Endothelial cell of umbilical vein (primary cell): Measurements from ENCODE around the gene CENPS. TPM values are rescaled to one million over a fixed set of nuclear protein-coding genes. Genes with fewer than 3 reads are reported as not detected.

Experiments
- BruUV-seq: library from RNA; stranded (reverse); fragments of 400-500 nt; replicated peaks from 2 replicates; lab custom pipeline; 2021; lab: Mats Ljungman, UMichigan
- CTCF ChIA-PET: fragments of 300-600, 350-600 bp; sonication (Branson Sonifier 250); formaldehyde crosslinking; loops from one replicate; lab custom pipeline; 2021; ENCODE audit warnings: antibody characterized with exemption, inconsistent platforms; lab: Charles Lee
- POLR2A ChIA-PET: fragments of 300-600, 350-600 bp; sonication (Branson Sonifier 250); formaldehyde crosslinking; loops from one replicate; lab custom pipeline; 2021; ENCODE audit warnings: antibody characterized with exemption, inconsistent platforms; lab: Charles Lee
- DNase-seq: peaks from one replicate; pipeline ENCODE4 v3.0.0-alpha.2; 2011; ENCODE audit warnings: low read depth, low spot score
- FAIRE-seq: peaks from 2 replicates; lab custom pipeline; 2011; peaks lifted over from hg19 to GRCh38; lab: Jason Lieb, UNC
- H2AFZ ChIP-seq: 2 replicates; pipeline ENCODE4 v1.6.0; 2012; ENCODE audit warnings: low read depth, low read length, control low read depth, inconsistent platforms
- H3K27ac ChIP-seq: 2 replicates; pipeline ENCODE4 v1.5.1; 2011; ENCODE audit warnings: low read depth, mild to moderate bottlenecking, control low read depth, low read length, moderate library complexity; ENCODE audit not compliant: insufficient read depth
- H3K27me3 ChIP-seq, 2 experiments: 2 replicates each; pipeline versions ENCODE4 v1.6.0 to v1.6.1; 2011; ENCODE audit warnings: low read length in 2 of 2, mixed read lengths in 1 of 2; ENCODE audit not compliant: control insufficient read depth in 2 of 2, insufficient read depth in 2 of 2
- H3K36me3 ChIP-seq, 2 experiments: 2 replicates in 1 of 2; 3 replicates in 1 of 2; pipeline ENCODE4 v1.5.1; 2011; ENCODE audit warnings: low read length in 2 of 2, mild to moderate bottlenecking in 1 of 2, moderate library complexity in 1 of 2; ENCODE audit not compliant: control insufficient read depth in 2 of 2, insufficient read depth in 2 of 2; ENCODE audit errors: extremely low read depth in 1 of 2
- H3K4me1 ChIP-seq: 3 replicates; pipeline ENCODE4 v1.5.1; 2011; ENCODE audit warnings: mild to moderate bottlenecking, low read length; ENCODE audit not compliant: control insufficient read depth, insufficient read depth; ENCODE audit errors: extremely low read depth
- H3K4me2 ChIP-seq: 2 replicates; pipeline ENCODE4 v1.6.1; 2011; ENCODE audit warnings: low read length, control low read depth, mixed read lengths; ENCODE audit not compliant: insufficient read depth
- H3K4me3 ChIP-seq, 3 experiments: fragments of 200-600 bp in 1 of 3; sonication (generic), shearing (Covaris generic) in 1 of 3; replicated peaks in 1 of 3; 2 replicates each; pipeline ENCODE4 v1.5.1; 2011 to 2016; ENCODE audit warnings: control low read depth in 3 of 3, low read length in 3 of 3, mild to moderate bottlenecking in 2 of 3, inconsistent platforms in 1 of 3, low read depth in 1 of 3, moderate library complexity in 1 of 3; ENCODE audit not compliant: insufficient read depth in 1 of 3
- H3K79me2 ChIP-seq: 2 replicates; pipeline ENCODE4 v1.6.0; 2012; ENCODE audit warnings: low read length, inconsistent platforms; ENCODE audit not compliant: control insufficient read depth, insufficient read depth
- H3K9ac ChIP-seq: replicated peaks from 2 replicates; pipeline ENCODE3; 2011; ENCODE audit warnings: low read length, control low read depth; ENCODE audit not compliant: insufficient read depth; ENCODE audit errors: extremely low read depth
- H3K9me1 ChIP-seq: replicated peaks from 3 replicates; pipeline ENCODE4 v1.6.0; 2011; ENCODE audit warnings: mild to moderate bottlenecking, low read length; ENCODE audit not compliant: control insufficient read depth, insufficient read depth; ENCODE audit errors: extremely low read depth
- H3K9me3 ChIP-seq: replicated peaks from 2 replicates; pipeline ENCODE4 v1.5.1; 2012; ENCODE audit warnings: low read length, inconsistent platforms; ENCODE audit not compliant: control insufficient read depth, insufficient read depth
- H4K20me1 ChIP-seq: replicated peaks from 2 replicates; pipeline ENCODE3; 2011; ENCODE audit warnings: mild to moderate bottlenecking, low read length; ENCODE audit not compliant: control insufficient read depth, insufficient read depth; ENCODE audit errors: extremely low read depth
- CTCF ChIP-seq, 2 donors: IDR thresholded peaks; 1 replicate in 1 of 2; 2 replicates in 1 of 2; pipeline ENCODE4 v1.5.1; 2011; ENCODE audit warnings: low read length in 2 of 2, mild to moderate bottlenecking in 2 of 2, moderate library complexity in 2 of 2, control low read depth in 1 of 2, inconsistent platforms in 1 of 2, low read depth in 1 of 2; ENCODE audit not compliant: insufficient read depth in 1 of 2; ENCODE audit errors: extremely low read depth in 1 of 2
- EZH2 ChIP-seq: IDR thresholded peaks from 2 replicates; pipeline ENCODE4 v1.6.1; 2012; ENCODE audit warnings: borderline replicate concordance, low read depth, mild to moderate bottlenecking, moderate library complexity, low read length, inconsistent platforms; ENCODE audit not compliant: severe bottlenecking
- FOS ChIP-seq: IDR thresholded peaks from 2 replicates; pipeline ENCODE4 v1.6.1; 2011; ENCODE audit warnings: mild to moderate bottlenecking, low read length, moderate library complexity, borderline replicate concordance; ENCODE audit not compliant: insufficient read depth
- GATA2 ChIP-seq: IDR thresholded peaks from 2 replicates; pipeline ENCODE4 v1.7.0; 2011; ENCODE audit warnings: low read depth, mild to moderate bottlenecking, moderate library complexity, mixed read lengths, low read length; ENCODE audit not compliant: insufficient read length, insufficient read depth
- JUN ChIP-seq: IDR thresholded peaks from 2 replicates; pipeline ENCODE4 v1.6.1; 2011; ENCODE audit warnings: borderline replicate concordance, low read depth; ENCODE audit not compliant: insufficient read length, insufficient read depth
- MAX ChIP-seq: IDR thresholded peaks from 2 replicates; pipeline ENCODE4 v1.6.1; 2011; ENCODE audit not compliant: insufficient read depth, insufficient read length
- MYC ChIP-seq: IDR thresholded peaks from one replicate; pipeline ENCODE4 v1.6.1; 2011; ENCODE audit warnings: mild to moderate bottlenecking, low read depth, low read length
- POLR2A ChIP-seq: IDR thresholded peaks from 2 replicates; pipeline ENCODE4 v1.6.1; 2012; ENCODE audit warnings: low read depth, mild to moderate bottlenecking, control low read depth, low read length
- POLR2AphosphoS5 ChIP-seq: IDR thresholded peaks from 2 replicates; pipeline ENCODE4 v1.6.1; 2012; ENCODE audit warnings: low read depth, mild to moderate bottlenecking, control low read depth, low read length, moderate library complexity; ENCODE audit not compliant: insufficient read depth
- dilution Hi-C: fragments of 300-500 bp; cut with MboI; formaldehyde crosslinking; loops from one replicate; pipeline ENCODE4 v1.15.0; 2019; ENCODE audit warnings: low sequenced_read_pairs; ENCODE audit not compliant: extremely low pct_ligation_motif_present
- intact Hi-C: fragments of 100-400 bp; cut with micrococcal nuclease; formaldehyde crosslinking; loops from one replicate; pipeline ENCODE4 v1.10.0; 2022
- polyA plus RNA-seq, 4 experiments: library from polyadenylated mRNA; depleted of rRNA in 3 of 4; stranded (reverse) in 3 of 4; unstranded in 1 of 4; fragments of >200 nt; gene quantifications; 2 replicates each; pipeline versions ENCODE4 v1.2.1 to v1.2.3, GENCODE V29; 2011 to 2012; ENCODE audit warnings: missing spikeins in 1 of 4
- total RNA-seq: library from RNA; stranded (reverse); gene quantifications from 2 replicates; pipeline ENCODE4 v1.2.3, GENCODE V29; 2021

The CENPS gene
- total and polyA plus RNA-seq, 2 donors (not counting 3 experiments of a cell fraction or from before 2014, with no cell fraction given), result 10.2 to 16.2 TPM

GRCh38 chr1:10389271-10389973 is 40.8 kb upstream of the CENPS start:
- H3K9me3 ChIP-seq, result no peaks in the 10 kb centered on the region
- H3K79me2 ChIP-seq, result no peaks in the 10 kb centered on the region
- dilution Hi-C loops, result no loop called here
- TF ChIP-seq JUN (no peak), MAX (no peak), GATA2 (no peak), EZH2 (no peak), MYC (no peak), POLR2AphosphoS5 (no peak), FOS (no peak)
- H3K36me3 ChIP-seq, result no peaks in the 10 kb centered on the region
- H3K27ac ChIP-seq, result no peak overlapping the region
- ChIA-PET CTCF (no interaction called here), POLR2A (no interaction called here)
- intact Hi-C loops, result no loop called here
- no peak overlapping the region for H3K9ac ChIP-seq
- BruUV-seq, result no TSS peak
- no peak for FAIRE-seq
- H2AFZ ChIP-seq, result no peak overlapping the region
- peaks cover 12% of the 10 kb centered on the region for H3K4me1 ChIP-seq
- no peak overlapping the region for H3K4me2 ChIP-seq
- H4K20me1 ChIP-seq, result no peaks in the 10 kb centered on the region
- no peaks in the 10 kb centered on the region for H3K27me3 ChIP-seq
- no peaks in the 10 kb centered on the region for H3K9me1 ChIP-seq
- no peak for DNase-seq
- H3K4me3 ChIP-seq, result no peak overlapping the region

GRCh38 chr1:10396870-10397269 is 33.4 kb upstream of the CENPS start:
- no TSS peak for BruUV-seq
- dilution Hi-C loops, result no loop called here
- Histone ChIP-seq H3K36me3 (no peaks in the 10 kb centered on the region), H2AFZ (no peak overlapping the region), H3K27me3 (no peaks in the 10 kb centered on the region), H3K9me1 (no peaks in the 10 kb centered on the region), H3K79me2 (peaks cover 27% of the 10 kb centered on the region), H3K4me3 (no peak overlapping the region), H3K9ac (no peak overlapping the region), H3K9me3 (no peaks in the 10 kb centered on the region), H3K4me2 (no peak overlapping the region), H3K4me1 (peaks cover 18% of the 10 kb centered on the region), H3K27ac (no peak overlapping the region), H4K20me1 (no peaks in the 10 kb centered on the region)
- intact Hi-C loops, result no loop called here
- ChIA-PET CTCF (no interaction called here), POLR2A (no interaction called here)
- TF ChIP-seq JUN (no peak), CTCF (IDR thresholded peaks at IDR 0.05; ENCODE audit: extremely low read depth in 1 of 2, insufficient read depth in 1 of 2, low read depth in 1 of 2, low read length in 2 of 2) (no peak), FOS (no peak), MAX (no peak), POLR2A (no peak), EZH2 (no peak), GATA2 (no peak), POLR2AphosphoS5 (no peak), MYC (no peak)
- DNase-seq (no peak), FAIRE-seq (peak; percentile 28)
